NCI-H1105 treated with DMSO at 0.1 percent for 48 hours (cell line): Measurements from ENCODE around the gene DDX4.

ENCODE experiments used
- DNase-seq: peaks from one replicate; lab custom pipeline; 2025; lab: John Stamatoyannopoulos, UW

Gene DDX4

DNA sequence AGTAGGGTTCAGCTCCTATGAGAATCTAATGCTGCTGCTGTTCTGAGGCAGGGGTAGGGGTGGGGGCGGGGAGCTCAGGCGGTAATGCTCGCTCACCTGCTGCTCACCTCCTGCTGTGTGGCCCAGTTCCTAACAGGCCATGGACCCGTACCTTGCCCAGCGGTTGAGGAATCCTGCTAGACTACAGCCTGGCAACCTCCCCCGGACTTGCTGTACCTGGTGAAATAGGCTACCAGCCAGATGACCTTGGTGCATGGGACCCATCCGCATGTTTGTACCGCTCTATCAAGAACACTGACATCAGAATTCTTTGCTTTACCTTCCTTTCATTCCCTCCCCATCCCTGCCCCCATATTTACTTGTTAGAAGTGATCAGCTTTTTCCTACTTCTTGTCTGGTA is 128.6 kb downstream of the DDX4 start:
- DNase-seq: no peak
